Measurements from ENCODE around the gene BAG3.

The BAG3 gene

GRCh38 chr10:119667562-119668328, 16.6 kb downstream of the BAG3 start:
- no peak for DNase-seq

DNA sequence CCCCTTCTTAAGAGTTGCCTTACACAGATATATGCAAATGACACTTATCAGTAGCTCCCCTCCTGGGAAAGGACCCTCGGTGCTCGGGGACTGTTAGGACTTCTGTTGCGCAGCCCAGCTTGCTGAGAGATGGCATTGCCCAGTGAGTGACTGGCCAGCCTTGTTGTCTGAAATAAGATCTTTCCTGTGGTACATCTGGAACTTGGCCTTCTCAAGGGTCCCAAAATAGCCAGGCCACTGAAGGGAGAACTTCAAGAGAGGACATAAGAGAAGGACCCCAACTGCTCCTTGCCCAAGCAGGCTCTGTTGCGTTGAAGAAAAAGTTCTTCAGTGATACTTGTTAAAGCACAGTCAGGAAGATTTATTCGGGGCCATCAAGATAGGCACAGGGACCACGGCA, 17.3 kb downstream of the BAG3 start:
- DNase-seq: no peak

- no peak for DNase-seq
Measured at GRCh38 chr10:119669331-119669730, 18.2 kb downstream of the BAG3 start.

DNA sequence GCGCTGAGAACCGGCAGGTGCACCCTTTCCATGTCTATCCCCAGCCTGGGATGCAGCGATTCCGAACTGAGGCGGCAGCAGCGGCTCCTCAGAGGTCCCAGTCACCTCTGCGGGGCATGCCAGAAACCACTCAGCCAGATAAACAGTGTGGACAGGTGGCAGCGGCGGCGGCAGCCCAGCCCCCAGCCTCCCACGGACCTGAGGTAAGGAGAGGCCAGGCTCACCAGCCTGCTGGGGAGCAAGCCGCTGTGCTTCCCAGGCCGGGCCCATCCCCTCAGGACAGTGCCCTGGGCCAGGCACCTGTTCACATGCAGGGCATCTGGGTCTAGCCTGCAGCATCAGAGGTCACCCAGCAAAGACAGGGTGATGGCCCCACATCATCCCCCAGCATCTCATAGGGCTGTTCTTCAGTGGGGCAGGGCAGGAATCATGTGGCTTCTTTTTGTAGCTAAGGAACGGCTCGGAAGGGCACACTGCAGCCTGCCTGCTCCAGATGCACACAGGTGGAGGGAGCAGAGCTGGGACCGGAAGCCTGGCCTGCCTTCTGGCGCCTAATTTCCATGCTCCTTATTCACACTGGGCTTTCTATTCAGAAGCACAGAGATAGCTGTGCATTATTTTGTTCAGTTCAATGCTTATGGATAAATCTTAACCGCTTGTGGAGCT, 18.9 kb downstream of the BAG3 start:
- no peak for DNase-seq

- DNase-seq: no peak
Measured at GRCh38 chr10:119670717-119671116, 19.5 kb downstream of the BAG3 start.

- DNase-seq: no peak
Measured at GRCh38 chr10:119671381-119671780, 20.2 kb downstream of the BAG3 start.

DNA sequence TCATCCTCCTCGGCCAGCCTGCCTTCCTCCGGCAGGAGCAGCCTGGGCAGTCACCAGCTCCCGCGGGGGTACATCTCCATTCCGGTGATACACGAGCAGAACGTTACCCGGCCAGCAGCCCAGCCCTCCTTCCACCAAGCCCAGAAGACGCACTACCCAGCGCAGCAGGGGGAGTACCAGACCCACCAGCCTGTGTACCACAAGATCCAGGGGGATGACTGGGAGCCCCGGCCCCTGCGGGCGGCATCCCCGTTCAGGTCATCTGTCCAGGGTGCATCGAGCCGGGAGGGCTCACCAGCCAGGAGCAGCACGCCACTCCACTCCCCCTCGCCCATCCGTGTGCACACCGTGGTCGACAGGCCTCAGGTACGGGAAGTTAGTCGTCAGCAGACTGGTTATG, 21.1 kb downstream of the BAG3 start:
- no peak for DNase-seq

DNA sequence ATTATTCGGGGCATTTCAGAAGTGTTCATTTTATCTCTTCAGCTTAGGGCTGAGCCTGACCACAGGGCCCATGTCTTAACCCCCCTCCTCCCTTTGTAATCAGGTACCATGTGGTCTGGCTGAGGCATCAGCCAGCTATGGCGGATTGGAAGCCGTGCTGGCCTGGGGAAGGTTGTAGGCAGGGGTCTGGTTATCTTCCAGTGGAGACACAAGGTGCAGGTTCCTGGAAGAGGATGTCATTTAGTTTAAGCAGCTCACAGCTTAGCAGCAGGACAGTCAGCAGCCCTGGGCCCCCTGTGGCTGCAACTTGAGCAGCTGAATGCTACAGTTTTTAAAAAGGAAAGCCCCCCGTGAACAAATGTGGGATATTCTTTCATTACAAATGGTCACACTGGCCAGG, 22.1 kb downstream of the BAG3 start:
- DNase-seq: no peak

- DNase-seq: no peak
Measured at GRCh38 chr10:119675483-119676170, 24.4 kb downstream of the BAG3 start.

DNA sequence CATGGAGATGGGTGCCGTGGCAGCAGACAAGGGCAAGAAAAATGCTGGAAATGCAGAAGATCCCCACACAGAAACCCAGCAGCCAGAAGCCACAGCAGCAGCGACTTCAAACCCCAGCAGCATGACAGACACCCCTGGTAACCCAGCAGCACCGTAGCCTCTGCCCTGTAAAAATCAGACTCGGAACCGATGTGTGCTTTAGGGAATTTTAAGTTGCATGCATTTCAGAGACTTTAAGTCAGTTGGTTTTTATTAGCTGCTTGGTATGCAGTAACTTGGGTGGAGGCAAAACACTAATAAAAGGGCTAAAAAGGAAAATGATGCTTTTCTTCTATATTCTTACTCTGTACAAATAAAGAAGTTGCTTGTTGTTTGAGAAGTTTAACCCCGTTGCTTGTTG, 25.9 kb downstream of the BAG3 start:
- DNase-seq: no peak

- no peak for DNase-seq
Measured at GRCh38 chr10:119677904-119678755, 26.9 kb downstream of the BAG3 start.

- no peak for DNase-seq
Measured at GRCh38 chr10:119679480-119679829, 28.3 kb downstream of the BAG3 start.

- no peak for DNase-seq
Measured at GRCh38 chr10:119680050-119680449, 28.9 kb downstream of the BAG3 start.

DNA sequence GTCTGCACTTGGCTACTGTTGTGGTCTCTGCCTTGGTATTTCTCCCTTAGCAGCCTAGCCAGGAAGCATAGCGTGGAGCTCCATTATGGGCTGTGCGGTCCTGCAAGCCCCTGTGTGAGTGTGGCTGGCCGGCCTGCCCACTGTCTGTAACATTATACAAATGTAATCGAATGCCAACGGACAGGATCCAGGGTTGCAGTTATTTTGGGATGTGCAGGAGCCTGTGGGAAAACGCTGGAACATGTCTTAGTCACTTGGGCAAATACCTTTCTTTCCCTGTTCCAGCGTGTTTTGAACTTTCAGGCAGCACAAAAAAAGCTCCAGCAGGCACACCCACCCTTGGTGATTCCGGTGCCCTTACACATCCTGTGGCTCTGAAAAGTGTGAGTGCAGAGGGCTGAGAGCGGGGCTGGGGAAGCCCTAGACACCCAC, 29.5 kb downstream of the BAG3 start:
- DNase-seq: no peak

DNA sequence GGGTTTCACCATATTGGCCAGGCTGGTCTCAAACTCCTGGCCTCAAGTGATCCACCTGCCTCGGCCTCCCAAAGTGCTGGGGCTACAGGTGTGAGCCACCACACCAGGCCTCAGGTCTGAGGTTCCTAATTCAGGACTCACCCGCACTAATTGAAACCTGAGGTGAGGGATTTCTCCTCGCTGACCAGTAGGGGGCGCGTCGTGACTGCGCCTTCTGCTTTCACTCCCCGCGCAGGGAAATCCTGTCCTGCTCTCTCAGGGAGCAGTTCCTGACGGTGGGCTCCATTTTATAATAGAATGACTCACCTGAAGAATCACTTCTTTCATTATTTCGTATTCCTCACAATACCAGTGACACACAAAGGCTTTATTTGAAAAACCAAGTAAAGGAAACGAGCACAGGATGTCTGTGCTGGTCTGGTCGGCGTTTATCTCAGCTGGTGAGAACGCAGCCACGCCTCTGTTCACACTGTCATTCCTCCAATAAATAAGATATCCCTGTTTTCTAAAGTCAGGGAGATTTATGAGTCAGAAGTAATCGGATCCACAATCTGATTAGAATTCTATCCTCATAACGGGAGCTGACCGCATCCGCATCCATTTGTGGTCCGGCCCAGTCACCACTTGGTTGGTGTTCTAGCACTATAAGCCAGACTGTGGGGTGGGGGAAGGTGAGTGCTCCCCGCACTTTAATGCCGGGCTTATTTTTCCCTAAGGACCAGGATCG, 35.4 kb downstream of the BAG3 start:
- DNase-seq: peak; percentile 15

- no peak for DNase-seq
Measured at GRCh38 chr10:119687192-119688032, 36.2 kb downstream of the BAG3 start.

DNA sequence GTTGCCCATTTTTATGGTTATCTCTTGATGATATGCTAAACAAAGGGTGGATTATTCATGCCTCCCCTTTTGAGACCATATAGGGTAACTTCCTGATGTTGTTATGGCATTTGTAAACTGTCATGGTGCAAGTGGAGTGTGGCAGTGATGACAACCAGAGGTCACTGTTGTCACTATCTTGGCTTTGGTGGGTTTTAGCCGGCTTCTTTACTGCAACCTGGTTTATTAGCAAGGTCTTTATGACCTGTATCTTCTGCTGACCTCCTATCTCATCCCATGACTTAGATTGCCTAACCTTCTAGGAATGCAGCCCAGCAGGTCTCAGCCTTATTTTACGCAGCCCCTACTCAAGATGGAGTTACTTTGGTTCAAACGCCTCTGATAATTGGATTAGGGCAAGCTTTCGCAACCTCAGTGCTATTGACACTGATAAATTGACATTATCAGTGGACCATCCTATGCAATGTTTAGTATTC, 36.9 kb downstream of the BAG3 start:
- no peak for DNase-seq

DNA sequence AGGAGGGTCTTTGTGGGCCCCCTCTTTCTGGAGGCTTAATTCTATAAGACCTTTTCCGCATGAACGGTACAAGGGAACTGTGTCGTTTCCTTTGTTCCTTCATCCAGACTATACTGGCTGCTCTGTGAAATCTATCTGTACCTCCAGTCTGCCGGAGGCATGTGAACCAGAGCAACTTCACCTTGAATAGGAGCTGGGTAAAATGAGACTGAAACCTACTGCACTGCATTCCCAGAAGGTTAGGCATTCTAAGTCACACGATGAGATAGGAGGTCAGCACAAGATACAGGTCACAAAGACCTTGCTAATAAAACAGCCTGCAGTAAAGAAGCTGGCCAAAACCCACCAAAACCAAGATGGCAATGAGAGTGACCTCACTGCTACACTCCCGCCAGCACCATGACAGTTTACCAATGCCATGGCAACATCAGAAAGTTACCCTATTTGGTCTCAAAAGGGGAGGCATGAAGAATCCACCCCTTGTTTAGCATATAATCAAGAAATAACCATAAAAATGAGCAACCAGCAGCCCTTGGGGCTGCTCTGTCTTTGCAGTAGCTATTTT, 37.9 kb downstream of the BAG3 start:
- DNase-seq: no peak

DNA sequence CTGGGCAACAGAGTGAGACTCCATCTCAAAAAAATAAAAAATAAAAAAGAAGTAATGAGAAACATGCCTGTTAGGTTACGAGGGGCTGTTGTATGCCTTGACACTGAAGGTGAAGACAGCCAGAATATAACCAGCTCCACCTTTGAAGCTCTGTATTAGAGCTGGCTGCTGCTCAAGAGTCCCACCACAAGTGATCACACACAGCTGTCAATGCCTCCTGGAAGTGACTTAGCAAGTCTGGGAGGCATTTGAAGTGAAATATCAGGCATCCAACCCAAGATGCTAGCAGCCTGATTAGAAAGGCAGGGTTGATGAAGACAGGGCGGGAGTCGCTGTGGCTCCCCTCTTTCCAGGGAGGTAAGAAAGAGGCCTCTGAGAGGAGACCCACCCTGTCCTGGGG, 40.5 kb downstream of the BAG3 start:
- DNase-seq: no peak

- no peak for DNase-seq
Measured at GRCh38 chr10:119693262-119693957, 42.2 kb downstream of the BAG3 start.

All from NCI-H1048 (cell line).